ENCODE measurements around the gene SCGB3A2.

The SCGB3A2 gene

GRCh38 chr5:147901599-147902039 is 23.1 kb downstream of the SCGB3A2 start:
- DNase-seq (ENCODE audit: low read depth): no peak
- no peak for TF ChIP-seq CTCF (IDR thresholded peaks at IDR 0.05; ENCODE audit: control insufficient read depth, extremely low read depth, insufficient read depth)
- no peak overlapping the region for H3K4me3 ChIP-seq (ENCODE audit: low read depth, low read length)

- no peak for DNase-seq (ENCODE audit: low read depth)
- no peak overlapping the region for H3K4me3 ChIP-seq (ENCODE audit: low read depth, low read length)
- no peak for TF ChIP-seq CTCF (IDR thresholded peaks at IDR 0.05; ENCODE audit: control insufficient read depth, extremely low read depth, insufficient read depth)
Observed at GRCh38 chr5:147902609-147903115, 24.2 kb downstream of the SCGB3A2 start.

DNA sequence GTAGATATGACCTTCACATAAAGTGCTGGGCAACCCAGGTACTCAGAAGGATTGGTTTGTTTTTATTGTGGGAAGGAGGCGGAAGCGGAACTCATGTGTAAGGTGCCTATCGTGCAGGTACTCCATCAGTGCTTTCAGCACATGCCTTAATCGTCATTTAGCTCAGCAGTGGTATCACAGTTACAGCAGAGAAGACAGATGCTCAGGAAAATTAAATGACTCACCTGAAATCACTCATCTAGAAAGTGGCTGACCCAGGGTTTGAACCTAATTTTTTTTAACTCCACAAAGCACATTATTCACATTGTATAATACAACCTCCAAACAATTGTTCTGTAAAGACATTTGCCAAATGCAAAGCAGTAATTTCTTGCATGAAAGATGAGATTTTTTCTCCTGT is 25.6 kb downstream of the SCGB3A2 start:
- no peak for TF ChIP-seq CTCF (IDR thresholded peaks at IDR 0.05; ENCODE audit: control insufficient read depth, extremely low read depth, insufficient read depth)
- no peak overlapping the region for H3K4me3 ChIP-seq (ENCODE audit: low read depth, low read length)
- no peak for DNase-seq (ENCODE audit: low read depth)

GRCh38 chr5:147906326-147907095 is 28.0 kb downstream of the SCGB3A2 start, which contains the start of gene C5orf46:
Gene C5orf46 (minus strand): TSS chr5:147906538. CDS start chr5:147906501, 37 bp downstream.
- no peak for TF ChIP-seq CTCF (IDR thresholded peaks at IDR 0.05; ENCODE audit: control insufficient read depth, extremely low read depth, insufficient read depth)
- H3K4me3 ChIP-seq (ENCODE audit: low read depth, low read length): no peak within 1 kb of the TSS
- DNase-seq (ENCODE audit: low read depth): no peak

GRCh38 chr5:147911427-147911826 is 32.9 kb downstream of the SCGB3A2 start:
- peak; percentile 100 for DNase-seq (ENCODE audit: low read depth)

DNA sequence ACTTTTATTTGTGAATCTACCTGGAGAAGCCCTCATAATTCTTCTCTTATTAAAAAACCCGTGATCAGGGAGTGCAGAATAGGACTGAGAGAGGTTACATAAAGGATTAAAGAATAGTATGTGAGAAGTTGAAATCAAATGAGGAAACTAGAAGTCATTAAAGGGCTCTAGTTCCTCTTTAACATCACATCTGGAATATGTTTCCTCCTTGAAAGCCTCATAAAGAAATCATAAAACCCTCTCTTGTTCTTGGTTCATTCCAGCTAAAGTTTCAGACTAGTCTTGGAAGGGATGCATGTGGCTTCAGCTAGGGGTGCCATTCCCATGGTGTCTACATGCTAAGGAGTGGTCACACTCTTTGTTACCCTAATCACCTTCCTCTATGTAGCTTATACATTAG is 33.5 kb downstream of the SCGB3A2 start:
- no peak for TF ChIP-seq CTCF (IDR thresholded peaks at IDR 0.05; ENCODE audit: control insufficient read depth, extremely low read depth, insufficient read depth)
- H3K4me3 ChIP-seq (ENCODE audit: low read depth, low read length): no peak overlapping the region
- no peak for DNase-seq (ENCODE audit: low read depth)

More at GRCh38 chr5:147911427-147911826, 32.9 kb downstream of the SCGB3A2 start:
- TF ChIP-seq CTCF (IDR thresholded peaks at IDR 0.05; ENCODE audit: control insufficient read depth, extremely low read depth, insufficient read depth): no peak
- no peak overlapping the region for H3K4me3 ChIP-seq (ENCODE audit: low read depth, low read length)

Measured in LNCaP clone FGC (cell line).